Mucosa of descending colon (tissue), 3 donors: Measurements from ENCODE around the gene NR5A1. TPM values are rescaled to one million over a fixed set of nuclear protein-coding genes. Genes with fewer than 3 reads are reported as not detected.

Source experiments
- ATAC-seq: fragments of 200-7000 bp; cut with Tn5 transposase; one replicate; pipeline ENCODE4 v1.9.1; 2020; ENCODE audit warnings: mild to moderate bottlenecking, moderate library complexity
- DNase-seq, 3 donors: peaks; one replicate each; pipeline ENCODE4 v3.0.0-alpha.2; 2020
- H3K36me3 ChIP-seq: fragments of 200-600 bp; one replicate; pipeline ENCODE4 v1.8.0; 2021; ENCODE audit warnings: low read depth, mild to moderate bottlenecking
- H3K4me1 ChIP-seq: fragments of 200-600 bp; one replicate; pipeline ENCODE4 v1.8.0; 2021; ENCODE audit warnings: low read depth, mild to moderate bottlenecking
- H3K4me3 ChIP-seq: fragments of 200-600 bp; one replicate; pipeline ENCODE4 v1.8.0; 2021; ENCODE audit warnings: mild to moderate bottlenecking
- H3K9me3 ChIP-seq: fragments of 200-600 bp; one replicate; pipeline ENCODE4 v1.8.0; 2021; ENCODE audit warnings: mild to moderate bottlenecking
- CTCF ChIP-seq: fragments of 200-600 bp; IDR thresholded peaks from one replicate; pipeline ENCODE4 v1.8.0; 2022; ENCODE audit warnings: antibody characterized with exemption, mild to moderate bottlenecking
- intact Hi-C, 2 donors: fragments of 100-400 bp; cut with DNase I in 1 of 2; cut with micrococcal nuclease in 1 of 2; formaldehyde crosslinking; loops; one replicate each; pipeline versions ENCODE4 v1.11.0 to v1.11.1; 2022; cut with DNase I, micrococcal nuclease
- total RNA-seq, 3 donors: library from RNA; stranded (reverse); fragmentation: NEBNext Ultra II Directional in 2 of 3; extraction: Animal tissue kit (Norgen Biotek cat#: 25700) in 2 of 3; gene quantifications; one replicate each; pipeline versions ENCODE4 v1.2.1 to v1.2.4, GENCODE V29; 2021 to 2023
- donor health status: DM: no; HTN: no; CAD: no; lungs with moderate emphysema.
- donor health status: DM: no; HTN: no; CAD: no.
- donor health status: DM: no; HTN: yes; CAD: no.

NR5A1 gene
- total RNA-seq, 3 donors from 2014 or later = 0.12 TPM; not detected in 2

DNA sequence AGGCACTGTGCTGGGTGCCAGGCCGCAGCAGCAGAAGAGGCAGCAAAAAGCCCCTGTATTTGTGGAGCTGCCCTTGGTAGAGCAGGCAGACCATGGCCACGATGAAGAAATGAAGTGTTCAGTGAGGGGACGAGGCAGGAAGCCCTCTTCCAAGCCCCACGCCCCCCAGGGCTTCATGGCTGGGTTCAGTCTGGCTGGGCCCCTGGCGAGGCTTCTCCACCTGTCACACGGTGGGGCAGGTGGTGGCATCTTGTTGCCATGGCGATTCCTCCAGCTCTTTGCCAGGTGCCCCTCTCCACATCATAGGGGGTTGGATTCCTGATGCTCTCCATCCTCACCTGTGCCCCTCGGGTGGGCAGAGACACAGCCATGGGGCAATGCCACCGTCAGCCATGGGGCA, 35.4 kb downstream of the NR5A1 start:
- intact Hi-C loops = no loop called here
- H3K4me3 ChIP-seq = no peak overlapping the region
- ATAC-seq (no peak), DNase-seq (no peak)
- H3K36me3 ChIP-seq = no peaks in the 10 kb centered on the region
- H3K9me3 ChIP-seq = no peaks in the 10 kb centered on the region
- no peak for TF ChIP-seq CTCF
- no peaks in the 10 kb centered on the region for H3K4me1 ChIP-seq

GRCh38 chr9:124470726-124471125, 36.5 kb downstream of the NR5A1 start:
- Histone ChIP-seq H3K36me3 (no peaks in the 10 kb centered on the region), H3K4me3 (no peak overlapping the region), H3K4me1 (no peaks in the 10 kb centered on the region), H3K9me3 (no peaks in the 10 kb centered on the region)
- no peak for TF ChIP-seq CTCF
- intact Hi-C loops = no loop called here
- DNase-seq (no peak), ATAC-seq (no peak)

DNA sequence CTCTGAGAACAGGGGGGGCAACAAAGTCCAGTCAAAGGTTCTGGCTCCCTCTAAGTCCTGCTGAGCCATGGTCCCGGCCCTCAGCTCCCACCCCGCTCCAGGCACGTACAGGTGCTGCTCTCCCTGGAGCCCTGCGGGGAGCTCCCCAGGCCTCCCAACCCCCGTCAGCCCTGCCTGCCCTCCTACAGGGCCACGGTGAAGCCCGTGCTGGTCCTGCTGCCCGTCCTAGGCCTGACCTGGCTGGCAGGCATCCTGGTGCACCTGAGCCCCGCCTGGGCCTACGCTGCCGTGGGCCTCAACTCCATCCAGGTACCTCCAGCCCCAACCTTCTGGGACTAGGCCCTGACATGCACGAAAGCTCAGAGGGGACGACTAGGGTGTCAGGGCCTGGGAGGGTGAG, 36.9 kb downstream of the NR5A1 start:
- Histone ChIP-seq H3K36me3 (no peaks in the 10 kb centered on the region), H3K4me3 (no peak overlapping the region), H3K4me1 (no peaks in the 10 kb centered on the region), H3K9me3 (no peaks in the 10 kb centered on the region)
- intact Hi-C loops = no loop called here
- no peak for TF ChIP-seq CTCF
- DNase-seq = no peak
- no peak for ATAC-seq

DNA sequence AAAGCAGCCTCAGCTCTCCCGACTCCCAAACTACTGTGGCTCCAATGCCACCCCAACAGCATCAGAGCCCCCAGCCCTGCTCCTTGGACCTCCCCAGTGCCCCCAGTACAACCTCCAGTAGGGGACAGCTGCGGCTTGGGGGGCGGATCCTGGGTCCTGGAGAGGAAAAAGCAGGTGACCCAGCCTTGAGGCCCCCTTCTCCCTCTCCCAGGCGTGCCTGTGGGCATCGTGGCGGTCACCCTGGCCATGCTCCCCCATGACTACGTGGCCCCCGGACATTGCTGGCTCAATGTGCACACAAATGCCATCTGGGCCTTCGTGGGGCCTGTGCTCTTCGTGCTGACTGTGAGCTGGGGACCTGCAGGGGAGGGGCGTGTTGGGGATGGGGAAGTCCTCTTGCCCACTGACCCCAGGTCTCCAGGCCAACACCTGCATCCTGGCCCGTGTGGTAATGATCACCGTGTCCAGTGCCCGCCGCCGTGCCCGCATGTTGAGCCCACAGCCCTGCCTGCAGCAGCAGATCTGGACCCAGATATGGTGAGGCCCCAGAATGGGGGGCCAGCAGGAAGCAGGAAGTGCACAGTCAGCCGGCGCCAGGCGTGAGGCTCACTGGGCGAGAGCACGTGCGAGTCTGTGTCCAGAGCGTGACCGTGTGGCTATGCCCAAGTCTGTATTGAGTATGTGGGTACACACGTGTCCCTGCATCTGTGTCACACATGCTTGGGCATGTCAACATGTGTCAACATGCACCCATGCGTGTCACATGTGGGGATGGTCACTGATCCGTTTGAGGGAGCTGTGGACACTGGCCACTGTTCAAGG, 38.0 kb downstream of the NR5A1 start:
- Histone ChIP-seq H3K9me3 (no peaks in the 10 kb centered on the region), H3K4me3 (no peak overlapping the region), H3K4me1 (no peaks in the 10 kb centered on the region), H3K36me3 (no peaks in the 10 kb centered on the region)
- DNase-seq (peak in 2 of 3 donors; percentile 12 to 39), ATAC-seq (no peak)
- no peak for TF ChIP-seq CTCF
- intact Hi-C loops = no loop called here

GRCh38 chr9:124468061-124468740, 39.0 kb downstream of the NR5A1 start:
- TF ChIP-seq CTCF = no peak
- ATAC-seq (no peak), DNase-seq (peak in 2 of 3 donors; percentile 15 to 27)
- H3K9me3 ChIP-seq = no peaks in the 10 kb centered on the region
- H3K4me3 ChIP-seq = no peak overlapping the region
- intact Hi-C loops = no loop called here
- no peaks in the 10 kb centered on the region for H3K36me3 ChIP-seq
- H3K4me1 ChIP-seq = no peaks in the 10 kb centered on the region
